HFFc6 (cell line): Measurements from ENCODE around the gene CDC45. TPM values are rescaled to one million over a fixed set of nuclear protein-coding genes. Genes with fewer than 3 reads are reported as not detected.
A peak's percentile ranks its signal among the peaks of the same experiment; 100 is the strongest.

Experiments used
- DNase-seq: peaks from one replicate; pipeline ENCODE4 v3.0.0-alpha.2; 2018
- H3K27ac Mint-ChIP-seq: 2 replicates; pipeline ENCODE4 v1.8.0; 2020; ENCODE audit warnings: mild to moderate bottlenecking, mixed read lengths
- H3K27me3 Mint-ChIP-seq: 2 replicates; pipeline ENCODE4 v1.8.0; 2021; ENCODE audit warnings: mild to moderate bottlenecking, moderate library complexity, mixed read lengths; ENCODE audit not compliant: insufficient read depth
- H3K36me3 Mint-ChIP-seq: 2 replicates; pipeline ENCODE4 v1.8.0; 2021; ENCODE audit warnings: low read depth, mixed read lengths
- H3K4me1 Mint-ChIP-seq: 2 replicates; pipeline ENCODE4 v1.8.0; 2020; ENCODE audit warnings: low read depth, mixed read lengths
- H3K4me3 Mint-ChIP-seq: 2 replicates; pipeline ENCODE4 v1.8.0; 2020; ENCODE audit warnings: mild to moderate bottlenecking, moderate library complexity, mixed read lengths
- H3K9me3 Mint-ChIP-seq: 2 replicates; pipeline ENCODE4 v1.8.0; 2020; ENCODE audit warnings: mild to moderate bottlenecking, mixed read lengths
- CTCF ChIP-seq: fragments of 200-600 bp; sonication (generic); IDR thresholded peaks from 2 replicates; pipeline ENCODE4 v1.5.0; 2021; ENCODE audit warnings: antibody characterized with exemption, mild to moderate bottlenecking
- total RNA-seq, 6 experiments: library from RNA; stranded (reverse); fragmentation: NEBNext Ultra II Directional; extraction: Animal tissue kit (Norgen Biotek cat#: 25700); gene quantifications; 2 replicates in 1 of 6; 3 replicates in 5 of 6; pipeline ENCODE4 v1.2.3, GENCODE V29; 2021

CDC45 gene
- total RNA-seq, 6 experiments from 2014 or later, result 8.8 to 17.4 (median 16.2) TPM

DNA sequence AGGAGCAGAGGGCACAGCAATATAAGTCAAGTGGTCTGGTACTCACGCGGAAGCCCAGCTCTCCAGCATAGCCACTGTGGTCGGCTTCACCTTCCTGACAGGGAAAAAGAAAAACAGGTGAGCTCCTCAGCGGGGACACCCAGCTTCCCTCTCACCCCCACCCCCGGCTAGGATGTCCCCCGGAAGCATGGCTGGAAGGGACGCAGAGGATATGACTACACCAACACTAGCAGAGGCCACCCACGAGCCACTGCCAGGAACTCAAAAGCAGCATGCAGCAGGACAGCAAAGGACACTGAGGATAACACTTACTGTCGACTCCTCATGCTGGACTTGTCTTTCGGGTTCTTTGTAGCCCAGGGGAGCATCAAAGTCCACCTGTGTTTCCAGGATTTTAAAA is 23.2 kb upstream of the CDC45 start:
- Mint-ChIP-seq H3K27ac (no peak overlapping the region), H3K4me3 (no peak overlapping the region), H3K4me1 (peaks cover 16% of the 10 kb centered on the region), H3K27me3 (no peaks in the 10 kb centered on the region; the same call in 1 of the 2 replicates), H3K9me3 (no peaks in the 10 kb centered on the region), H3K36me3 (peaks cover 48% of the 10 kb centered on the region)
- no peak for TF ChIP-seq CTCF
- DNase-seq, result no peak

- H3K27ac Mint-ChIP-seq, result no peak overlapping the region
- H3K4me3 Mint-ChIP-seq, result no peak overlapping the region
- no peaks in the 10 kb centered on the region for H3K27me3 Mint-ChIP-seq
- TF ChIP-seq CTCF, result no peak
- peaks cover 44% of the 10 kb centered on the region for H3K36me3 Mint-ChIP-seq
- DNase-seq, result no peak
- H3K4me1 Mint-ChIP-seq, result peaks cover 20% of the 10 kb centered on the region
- H3K9me3 Mint-ChIP-seq, result no peaks in the 10 kb centered on the region
Observed at GRCh38 chr22:19457828-19458428, 21.8 kb upstream of the CDC45 start.

DNA sequence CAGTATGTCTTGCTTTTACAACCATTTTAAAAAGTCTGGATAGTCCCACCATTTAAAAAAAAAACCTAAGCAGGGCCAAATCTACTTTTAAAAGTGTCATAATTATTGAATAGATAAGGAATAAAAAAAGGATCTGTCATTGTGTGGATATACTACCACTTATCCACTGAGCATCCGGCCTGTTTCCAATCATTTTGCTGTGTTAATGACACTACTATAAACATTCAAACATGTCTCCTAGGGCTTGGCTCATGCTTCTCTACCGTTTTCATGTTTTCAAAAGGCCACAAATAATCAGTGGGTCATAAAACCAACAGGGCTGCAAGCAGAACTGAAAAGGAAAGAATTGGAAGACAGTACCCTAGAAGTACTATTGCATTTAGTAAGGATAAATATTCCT is 19.7 kb upstream of the CDC45 start:
- Mint-ChIP-seq H3K27me3 (no peaks in the 10 kb centered on the region), H3K4me3 (no peak overlapping the region), H3K27ac (no peak overlapping the region), H3K4me1 (peaks cover 40% of the 10 kb centered on the region), H3K36me3 (peaks cover 43% of the 10 kb centered on the region), H3K9me3 (no peaks in the 10 kb centered on the region)
- no peak for DNase-seq
- no peak for TF ChIP-seq CTCF

- Mint-ChIP-seq H3K4me3 (no peak overlapping the region), H3K36me3 (peaks cover 37% of the 10 kb centered on the region), H3K27me3 (no peaks in the 10 kb centered on the region), H3K9me3 (no peaks in the 10 kb centered on the region), H3K27ac (no peak overlapping the region), H3K4me1 (peaks cover 32% of the 10 kb centered on the region)
- no peak for TF ChIP-seq CTCF
- no peak for DNase-seq
Observed at GRCh38 chr22:19461506-19461905, 18.2 kb upstream of the CDC45 start.

GRCh38 chr22:19463008-19463407 is 16.7 kb upstream of the CDC45 start:
- no peak for TF ChIP-seq CTCF
- peak overlapping the region; percentile 84 for H3K27ac Mint-ChIP-seq
- peak overlapping the region; percentile 62; the same call in 1 of the 2 replicates for H3K4me3 Mint-ChIP-seq
- DNase-seq, result no peak
- H3K36me3 Mint-ChIP-seq, result peaks cover 34% of the 10 kb centered on the region
- H3K4me1 Mint-ChIP-seq, result peaks cover 32% of the 10 kb centered on the region
- no peaks in the 10 kb centered on the region for H3K9me3 Mint-ChIP-seq
- H3K27me3 Mint-ChIP-seq, result no peaks in the 10 kb centered on the region; the same call in 1 of the 2 replicates
